Gastrocnemius medialis (tissue), 4 donors: ENCODE data around the gene NISCH.

Experiments used
- POLR2A ChIP-seq, 2 donors: fragments of 450-650 bp; IDR thresholded peaks; one replicate each; pipeline ENCODE4 v1.6.1; 2017; ENCODE audit warnings: antibody characterized with exemption in 2 of 2, mild to moderate bottlenecking in 2 of 2, moderate library complexity in 2 of 2
- TF ChIP-seq, protein P1 (sequence below), 5 experiments: fragments of 450-650 bp in 3 of 5; fragments of 200-600 bp in 2 of 5; sonication (generic) in 2 of 5; IDR thresholded peaks in 4 of 5; conservative IDR thresholded peaks in 1 of 5; 1 replicate in 4 of 5; 2 replicates in 1 of 5; pipeline ENCODE4 v1.5.1; 2016 to 2019; ENCODE audit warnings: antibody characterized with exemption in 5 of 5, mild to moderate bottlenecking in 3 of 5, moderate library complexity in 3 of 5

DNA sequence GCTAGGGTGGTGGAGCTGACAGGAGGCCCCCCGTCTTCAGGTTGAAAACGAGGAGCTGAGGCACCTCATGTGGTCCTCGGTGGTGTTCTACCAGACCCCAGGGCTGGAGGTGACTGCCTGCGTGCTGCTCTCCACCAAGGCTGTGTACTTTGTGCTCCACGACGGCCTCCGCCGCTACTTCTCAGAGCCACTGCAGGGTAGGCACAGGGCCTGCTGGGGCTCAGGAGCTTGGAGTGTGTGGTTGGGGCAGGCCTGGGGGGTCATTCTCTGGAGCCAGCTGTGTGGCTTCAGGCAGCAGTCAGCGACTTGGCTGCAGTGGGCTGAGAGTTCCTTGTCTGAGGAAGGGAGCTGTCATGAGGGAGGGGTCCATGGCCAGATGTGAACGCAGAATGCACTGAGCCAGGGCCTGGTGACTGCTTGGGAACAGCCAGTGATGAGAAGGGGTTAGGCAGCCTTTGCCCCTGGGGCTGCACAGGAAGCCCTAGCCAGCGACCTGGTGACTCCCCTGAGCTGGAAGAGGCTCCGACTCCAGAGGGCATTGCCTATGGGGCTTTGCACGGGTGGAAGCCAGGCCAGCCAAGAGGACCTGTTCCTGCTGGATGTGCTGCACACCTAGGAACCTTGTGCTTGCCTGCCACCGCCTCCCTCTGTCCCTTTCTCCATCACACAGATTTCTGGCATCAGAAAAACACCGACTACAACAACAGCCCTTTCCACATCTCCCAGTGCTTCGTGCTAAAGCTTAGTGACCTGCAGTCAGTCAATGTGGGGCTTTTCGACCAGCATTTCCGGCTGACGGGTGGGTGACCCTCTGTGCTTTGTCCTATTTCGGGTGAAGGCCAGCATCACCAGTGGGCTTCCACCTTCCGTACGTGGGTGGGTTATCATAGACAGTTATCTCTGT lies 34.9 kb downstream of the NISCH start:
- no peak for TF ChIP-seq POLR2A (IDR thresholded peaks at IDR 0.05)
- TF ChIP-seq, protein P1, sequence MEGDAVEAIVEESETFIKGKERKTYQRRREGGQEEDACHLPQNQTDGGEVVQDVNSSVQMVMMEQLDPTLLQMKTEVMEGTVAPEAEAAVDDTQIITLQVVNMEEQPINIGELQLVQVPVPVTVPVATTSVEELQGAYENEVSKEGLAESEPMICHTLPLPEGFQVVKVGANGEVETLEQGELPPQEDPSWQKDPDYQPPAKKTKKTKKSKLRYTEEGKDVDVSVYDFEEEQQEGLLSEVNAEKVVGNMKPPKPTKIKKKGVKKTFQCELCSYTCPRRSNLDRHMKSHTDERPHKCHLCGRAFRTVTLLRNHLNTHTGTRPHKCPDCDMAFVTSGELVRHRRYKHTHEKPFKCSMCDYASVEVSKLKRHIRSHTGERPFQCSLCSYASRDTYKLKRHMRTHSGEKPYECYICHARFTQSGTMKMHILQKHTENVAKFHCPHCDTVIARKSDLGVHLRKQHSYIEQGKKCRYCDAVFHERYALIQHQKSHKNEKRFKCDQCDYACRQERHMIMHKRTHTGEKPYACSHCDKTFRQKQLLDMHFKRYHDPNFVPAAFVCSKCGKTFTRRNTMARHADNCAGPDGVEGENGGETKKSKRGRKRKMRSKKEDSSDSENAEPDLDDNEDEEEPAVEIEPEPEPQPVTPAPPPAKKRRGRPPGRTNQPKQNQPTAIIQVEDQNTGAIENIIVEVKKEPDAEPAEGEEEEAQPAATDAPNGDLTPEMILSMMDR (IDR thresholded peaks at IDR 0.05 in 4 of 5, conservative IDR thresholded peaks at IDR 0.05 in 1 of 5) = no peak
